ENCODE data around the gene SREBF1.

- TF ChIP-seq EP300 (IDR thresholded peaks at IDR 0.05; ENCODE audit: borderline replicate concordance in 1 of 2, low read depth in 2 of 2, low read length in 2 of 2), result no peak
- TF ChIP-seq CTCF (IDR thresholded peaks at IDR 0.05; ENCODE audit: control extremely low read depth in 1 of 3, insufficient read depth in 1 of 3, low read depth in 1 of 3, low read length in 3 of 3), result no peak
These were observed 46.8 kb downstream of the SREBF1 start for GRCh38 chr17:17789828-17790636.
